Thoracic aorta (tissue), 2 donors: ENCODE data around the gene KCNJ3. TPM values are rescaled to one million over a fixed set of nuclear protein-coding genes. Genes with fewer than 3 reads are reported as not detected.

Source experiments
- ATAC-seq: fragments of 150-250 bp; one replicate; pipeline ENCODE4 v1.8.0; 2017; ENCODE audit warnings: low read depth; ENCODE audit not compliant: insufficient number of reproducible peaks, low FRiP score
- DNase-seq: peaks from one replicate; pipeline ENCODE4 v3.0.0-alpha.2; 2020; ENCODE audit warnings: low spot score
- H3K27ac ChIP-seq, 2 donors: fragments of 200-600 bp; sonication (generic); 1 replicate in 1 of 2; 2 replicates in 1 of 2; pipeline ENCODE4 v1.5.1; 2016; ENCODE audit warnings: mild to moderate bottlenecking in 2 of 2, moderate library complexity in 2 of 2
- H3K27me3 ChIP-seq: fragments of 200-600 bp; sonication (generic); replicated peaks from 2 replicates; pipeline ENCODE4 v1.6.0; 2016; ENCODE audit warnings: mild to moderate bottlenecking; ENCODE audit not compliant: insufficient read depth
- H3K36me3 ChIP-seq: fragments of 200-600 bp; sonication (generic); one replicate; pipeline ENCODE4 v1.5.1; 2016
- H3K4me1 ChIP-seq, 2 donors: fragments of 200-600 bp; sonication (generic); 1 replicate in 1 of 2; 2 replicates in 1 of 2; pipeline versions ENCODE4 v1.5.1 to v1.6.0; 2016; ENCODE audit warnings: low read depth in 2 of 2, mild to moderate bottlenecking in 1 of 2; ENCODE audit not compliant: control insufficient read depth in 1 of 2
- H3K4me3 ChIP-seq: fragments of 200-600 bp; sonication (generic); 2 replicates; pipeline ENCODE4 v1.5.1; 2016; ENCODE audit warnings: mild to moderate bottlenecking
- H3K9me3 ChIP-seq: fragments of 200-600 bp; sonication (generic); 2 replicates; pipeline ENCODE4 v1.5.1; 2016
- total RNA-seq, 2 donors: library from RNA; depleted of rRNA; stranded (reverse); fragments of >200 nt; gene quantifications; one replicate each; pipeline versions ENCODE4 v1.1.0 to v1.2.3, GENCODE V29; 2016
- TF ChIP-seq, protein P1 (sequence below): fragments of 200-600 bp; sonication (generic); IDR thresholded peaks from one replicate; pipeline ENCODE4 v1.5.1; 2019; ENCODE audit warnings: antibody characterized with exemption

KCNJ3 gene
- total RNA-seq, 2 donors from 2014 or later = 1.6 to 2.8 TPM

DNA sequence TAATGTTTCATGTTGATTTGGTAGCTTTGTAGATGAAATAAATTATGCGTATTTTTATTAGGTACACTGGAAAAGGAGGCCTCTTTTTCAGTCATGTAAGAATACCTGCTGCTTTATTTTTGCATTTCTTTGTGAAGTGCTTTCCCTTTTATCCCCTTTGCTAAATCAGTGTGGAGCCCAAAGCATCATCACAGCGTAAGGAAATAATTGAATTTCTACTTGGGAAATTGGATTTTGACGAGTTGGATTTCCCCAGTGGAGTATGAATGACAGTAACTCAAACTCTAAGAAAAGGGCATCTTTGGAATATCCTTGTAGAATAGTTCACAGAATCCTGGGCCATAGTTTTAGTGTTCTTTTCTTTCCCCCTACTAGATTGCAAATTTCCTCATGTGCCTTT is 97.2 kb downstream of the KCNJ3 start:
- Histone ChIP-seq H3K4me3 (no peak overlapping the region), H3K9me3 (no peaks in the 10 kb centered on the region), H3K27ac (no peak overlapping the region), H3K4me1 (peaks cover 0 to 5% of the 10 kb centered on the region in 2 donors), H3K36me3 (no peaks in the 10 kb centered on the region), H3K27me3 (no peaks in the 10 kb centered on the region)
- ATAC-seq = no peak
- DNase-seq = no peak
- TF ChIP-seq, protein P1, sequence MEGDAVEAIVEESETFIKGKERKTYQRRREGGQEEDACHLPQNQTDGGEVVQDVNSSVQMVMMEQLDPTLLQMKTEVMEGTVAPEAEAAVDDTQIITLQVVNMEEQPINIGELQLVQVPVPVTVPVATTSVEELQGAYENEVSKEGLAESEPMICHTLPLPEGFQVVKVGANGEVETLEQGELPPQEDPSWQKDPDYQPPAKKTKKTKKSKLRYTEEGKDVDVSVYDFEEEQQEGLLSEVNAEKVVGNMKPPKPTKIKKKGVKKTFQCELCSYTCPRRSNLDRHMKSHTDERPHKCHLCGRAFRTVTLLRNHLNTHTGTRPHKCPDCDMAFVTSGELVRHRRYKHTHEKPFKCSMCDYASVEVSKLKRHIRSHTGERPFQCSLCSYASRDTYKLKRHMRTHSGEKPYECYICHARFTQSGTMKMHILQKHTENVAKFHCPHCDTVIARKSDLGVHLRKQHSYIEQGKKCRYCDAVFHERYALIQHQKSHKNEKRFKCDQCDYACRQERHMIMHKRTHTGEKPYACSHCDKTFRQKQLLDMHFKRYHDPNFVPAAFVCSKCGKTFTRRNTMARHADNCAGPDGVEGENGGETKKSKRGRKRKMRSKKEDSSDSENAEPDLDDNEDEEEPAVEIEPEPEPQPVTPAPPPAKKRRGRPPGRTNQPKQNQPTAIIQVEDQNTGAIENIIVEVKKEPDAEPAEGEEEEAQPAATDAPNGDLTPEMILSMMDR = no peak

DNA sequence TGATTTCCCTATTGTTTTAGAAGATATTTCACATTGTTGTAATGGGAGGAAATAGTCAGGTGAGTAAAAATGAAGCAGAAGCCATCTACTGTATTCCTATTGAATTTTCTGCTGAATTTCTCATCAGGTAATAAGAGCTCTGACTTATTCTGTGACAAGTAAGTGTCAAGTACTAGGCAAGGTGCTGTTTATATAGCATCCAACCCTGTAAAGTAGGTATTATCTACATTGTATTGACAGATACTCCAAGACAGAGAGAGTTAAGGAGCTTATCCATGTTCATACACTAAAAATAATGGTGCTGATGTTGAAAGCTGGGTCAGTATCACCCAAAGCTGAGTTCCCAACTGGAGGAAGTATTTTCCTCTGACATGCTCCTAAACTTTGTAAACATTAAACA is 106.0 kb downstream of the KCNJ3 start:
- H3K36me3 ChIP-seq = no peaks in the 10 kb centered on the region
- no peak for ATAC-seq
- no peak overlapping the region for H3K27ac ChIP-seq
- TF ChIP-seq, protein P1 = no peak
- no peaks in the 10 kb centered on the region for H3K27me3 ChIP-seq
- H3K9me3 ChIP-seq = no peaks in the 10 kb centered on the region
- DNase-seq = no peak
- H3K4me3 ChIP-seq = no peak overlapping the region
- no peaks in the 10 kb centered on the region for H3K4me1 ChIP-seq

DNA sequence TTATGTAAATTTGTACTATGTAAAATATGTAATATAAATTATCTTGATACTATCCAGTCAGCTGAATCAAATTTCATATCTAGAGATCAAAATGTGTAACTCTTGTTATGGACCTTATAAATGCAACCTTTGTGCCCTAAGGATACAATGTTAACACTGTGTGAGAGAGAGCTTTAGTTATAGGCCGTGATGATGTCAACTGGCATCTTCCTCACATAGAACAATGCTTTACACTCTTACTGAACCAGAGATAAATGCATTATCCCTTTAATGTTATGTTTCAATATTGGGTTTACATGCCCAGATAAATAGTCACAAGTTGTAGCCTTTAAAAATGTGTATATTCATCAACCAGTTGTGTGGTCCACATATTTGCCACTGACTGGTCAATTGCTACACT is 115.1 kb downstream of the KCNJ3 start:
- no peak for DNase-seq
- H3K9me3 ChIP-seq = no peaks in the 10 kb centered on the region
- TF ChIP-seq, protein P1 = no peak
- H3K4me1 ChIP-seq = no peaks in the 10 kb centered on the region
- H3K27me3 ChIP-seq = no peaks in the 10 kb centered on the region
- ATAC-seq = no peak
- no peak overlapping the region for H3K27ac ChIP-seq
- H3K36me3 ChIP-seq = no peaks in the 10 kb centered on the region
- H3K4me3 ChIP-seq = no peak overlapping the region

DNA sequence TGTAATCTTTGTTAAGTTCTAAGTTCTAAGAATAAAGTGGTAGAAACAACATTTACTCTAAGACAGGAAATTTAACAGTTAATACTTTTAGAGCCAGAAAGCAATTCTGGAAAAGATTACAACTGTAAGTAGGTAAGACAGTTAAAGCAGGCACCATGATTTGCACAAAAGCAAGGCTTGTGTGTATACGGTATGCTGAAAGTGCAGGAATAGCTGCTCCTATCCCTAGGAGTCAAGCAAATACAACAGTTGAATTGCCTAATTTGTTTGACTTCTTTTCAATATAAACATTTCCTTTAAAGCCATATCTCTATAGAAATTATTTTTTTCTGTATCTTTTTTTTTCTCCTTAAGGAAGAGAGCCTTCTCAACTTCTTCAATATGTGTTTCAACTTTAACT is 116.4 kb downstream of the KCNJ3 start:
- H3K27ac ChIP-seq = no peak overlapping the region
- H3K4me3 ChIP-seq = no peak overlapping the region
- no peaks in the 10 kb centered on the region for H3K4me1 ChIP-seq
- DNase-seq (no peak), ATAC-seq (no peak)
- TF ChIP-seq, protein P1 = no peak
- no peaks in the 10 kb centered on the region for H3K27me3 ChIP-seq
- H3K9me3 ChIP-seq = no peaks in the 10 kb centered on the region
- no peaks in the 10 kb centered on the region for H3K36me3 ChIP-seq

DNA sequence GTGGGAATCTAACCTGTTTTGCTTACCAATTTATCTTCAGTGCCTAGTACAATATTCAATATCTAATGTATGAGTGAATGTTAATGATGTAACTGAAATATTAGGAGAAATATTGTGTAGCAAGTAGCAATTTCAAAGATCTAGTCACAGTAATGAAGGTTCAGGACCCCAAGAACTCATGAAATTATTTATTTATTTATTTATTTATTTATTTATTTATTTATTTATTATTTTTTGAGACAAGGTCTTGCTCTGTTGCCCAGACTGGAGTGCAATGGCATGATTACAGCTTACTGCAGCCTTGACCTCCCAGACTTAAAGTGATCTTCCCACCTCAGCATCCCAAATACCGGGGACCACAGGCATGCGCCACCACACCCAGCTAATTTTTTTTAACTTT is 126.9 kb downstream of the KCNJ3 start:
- no peak for ATAC-seq
- no peaks in the 10 kb centered on the region for H3K4me1 ChIP-seq

More for the DNA sequence above, 126.9 kb downstream of the KCNJ3 start:
- no peak for DNase-seq
- no peaks in the 10 kb centered on the region for H3K36me3 ChIP-seq
- no peak overlapping the region for H3K27ac ChIP-seq
- H3K9me3 ChIP-seq = no peaks in the 10 kb centered on the region
- H3K4me3 ChIP-seq = no peak overlapping the region
- H3K27me3 ChIP-seq = no peaks in the 10 kb centered on the region
- TF ChIP-seq, protein P1 = no peak
